ENCODE results near the gene SDK1. TPM values are rescaled to one million over a fixed set of nuclear protein-coding genes. Genes with fewer than 3 reads are reported as not detected.
"Not testable (repeated sequence)": the region's sequence is repeated elsewhere in the genome, so short reads cannot be mapped to it uniquely, and the experiment has no call there.

The SDK1 gene
- polyA plus RNA-seq, 1 donor, result 7.1 TPM

DNA sequence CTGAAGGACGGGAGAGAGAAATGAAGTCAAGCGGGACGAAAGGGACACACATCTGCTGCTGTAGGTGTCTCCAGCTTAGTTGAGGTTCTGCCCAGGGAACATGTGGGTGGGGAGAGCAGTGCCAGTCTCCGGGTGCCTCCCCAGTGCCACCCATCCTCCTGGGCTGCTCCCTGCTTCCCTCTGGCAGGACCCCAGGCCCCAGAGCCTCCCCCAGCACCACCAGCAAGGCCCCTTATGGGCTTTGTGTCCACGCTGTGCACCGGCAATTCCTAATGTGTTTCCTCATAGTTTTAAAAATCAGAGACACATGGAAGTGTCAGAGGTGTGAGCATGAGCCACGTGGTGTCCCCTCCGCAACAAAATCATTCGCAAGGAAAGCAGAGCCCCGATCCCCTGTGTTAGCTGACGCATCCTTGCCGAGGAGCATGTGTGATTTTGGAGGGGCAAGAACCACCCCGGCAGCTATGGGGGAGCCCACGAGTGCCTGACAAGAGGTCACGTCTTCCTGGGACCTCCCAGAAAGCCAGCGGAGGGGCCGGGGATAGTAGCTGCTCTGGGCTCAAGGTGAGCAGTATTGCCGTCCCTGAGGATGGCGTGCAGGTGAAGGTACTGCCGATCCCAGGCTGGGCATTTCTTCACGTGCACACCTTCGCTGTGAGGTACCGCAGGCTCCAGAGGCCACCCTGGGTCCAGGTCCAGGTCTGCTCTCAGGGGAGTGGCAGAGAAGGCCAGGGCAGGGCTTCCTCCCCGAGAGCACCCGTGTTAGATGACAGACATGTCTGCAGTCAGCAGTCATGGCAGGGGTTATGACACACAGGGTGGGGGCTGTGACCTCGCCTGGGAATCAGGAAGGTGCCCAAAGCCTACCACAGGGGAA is 932.8 kb downstream of the SDK1 start:
- no peak for DNase-seq

DNA sequence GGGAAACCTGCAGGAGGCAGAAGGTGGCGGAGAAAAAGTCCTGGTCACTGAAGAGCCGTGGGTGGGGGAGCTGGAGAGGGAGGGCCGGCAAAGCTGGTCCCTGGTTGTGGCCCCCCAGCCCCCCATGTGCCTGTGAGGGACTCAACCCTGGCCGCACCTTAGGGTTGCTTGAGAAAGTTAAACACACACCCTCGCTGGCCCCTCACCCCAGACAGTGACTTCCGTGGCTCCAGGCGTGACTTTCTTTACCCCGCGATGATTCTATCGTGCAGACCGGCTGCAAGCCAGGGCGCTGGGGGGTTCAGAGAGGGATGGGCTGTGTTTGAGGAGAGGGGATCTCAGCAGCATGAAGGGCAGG is 933.4 kb downstream of the SDK1 start:
- DNase-seq, result no peak

DNA sequence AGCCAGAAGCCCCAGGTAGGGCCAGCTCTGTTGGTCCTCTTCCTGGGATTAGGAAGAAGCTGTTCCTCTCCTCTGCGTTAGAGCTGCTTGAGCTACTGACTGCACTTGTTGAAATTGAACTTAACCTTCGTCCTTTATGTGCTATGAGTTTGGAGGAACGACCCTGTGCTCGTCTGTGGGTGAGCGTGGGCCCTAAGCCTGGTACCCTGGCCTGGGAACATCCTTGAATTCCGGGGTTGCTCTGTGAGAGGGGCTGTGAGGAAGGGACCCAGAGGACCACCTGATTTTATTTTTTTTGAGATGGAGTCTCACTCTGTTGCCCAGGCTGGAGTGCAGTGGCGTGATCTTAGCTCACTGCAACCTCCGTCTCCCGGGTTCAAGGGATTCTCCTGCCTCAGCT is 933.8 kb downstream of the SDK1 start:
- DNase-seq, result no peak

DNA sequence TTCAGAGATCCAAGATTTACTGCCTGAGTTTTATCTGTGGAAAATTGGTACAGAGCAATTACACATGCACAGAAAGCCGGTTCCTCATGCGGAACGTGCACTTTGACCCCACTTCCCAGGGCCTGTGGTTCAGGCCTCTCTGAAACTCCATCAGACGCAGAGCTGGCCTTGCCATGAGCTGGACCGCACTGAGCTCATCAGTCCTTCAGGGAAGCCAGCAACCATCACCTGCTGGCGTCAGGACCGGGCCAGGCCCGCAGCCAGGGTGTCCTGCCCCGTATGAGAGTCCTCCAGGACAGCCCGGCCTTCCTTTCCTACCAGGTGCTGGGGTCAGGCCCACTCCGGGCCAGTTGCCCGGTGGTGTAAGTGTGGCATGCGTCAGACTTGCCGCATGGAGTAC is 934.5 kb downstream of the SDK1 start:
- DNase-seq, result no peak

DNA sequence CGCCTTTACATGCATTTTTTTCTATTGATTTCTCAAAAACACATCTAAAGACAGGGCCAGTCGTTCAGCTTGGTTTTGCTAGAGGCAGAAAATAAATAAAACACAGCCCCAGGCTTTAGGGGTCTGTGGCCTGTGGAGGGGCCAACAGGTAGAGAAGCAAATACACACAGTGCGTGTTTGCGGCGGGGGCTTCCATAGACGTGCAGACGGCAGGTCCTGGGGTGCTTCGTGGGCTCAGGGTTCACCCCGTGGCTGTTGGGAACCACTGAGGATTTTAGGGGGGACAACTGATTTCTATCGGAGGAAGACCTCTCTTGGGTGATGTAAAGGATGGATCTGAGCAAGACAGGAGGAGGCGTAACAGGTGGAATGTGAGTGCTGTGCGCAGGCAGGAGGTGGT is 935.3 kb downstream of the SDK1 start:
- DNase-seq, result no peak

DNA sequence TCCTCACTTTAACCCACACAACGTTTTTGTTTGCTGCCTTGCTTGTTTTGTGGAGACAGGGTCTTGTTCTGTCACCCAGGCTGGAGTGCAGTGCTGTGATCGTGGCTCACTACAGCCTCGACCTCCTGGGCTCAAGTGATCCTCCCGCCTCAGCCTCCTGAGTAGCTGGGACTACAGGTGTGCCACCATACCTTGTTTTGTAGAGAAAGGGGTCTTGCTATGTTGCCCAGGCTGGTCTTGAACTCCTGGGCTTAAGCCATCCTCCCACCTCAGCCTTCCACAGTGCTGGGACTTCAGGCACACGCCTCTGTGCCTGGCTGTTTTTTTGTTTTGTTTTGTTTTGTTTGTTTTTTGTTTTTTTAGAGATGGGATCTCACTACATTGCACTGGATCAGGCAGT is 935.8 kb downstream of the SDK1 start:
- not testable (repeated sequence) for DNase-seq

DNA sequence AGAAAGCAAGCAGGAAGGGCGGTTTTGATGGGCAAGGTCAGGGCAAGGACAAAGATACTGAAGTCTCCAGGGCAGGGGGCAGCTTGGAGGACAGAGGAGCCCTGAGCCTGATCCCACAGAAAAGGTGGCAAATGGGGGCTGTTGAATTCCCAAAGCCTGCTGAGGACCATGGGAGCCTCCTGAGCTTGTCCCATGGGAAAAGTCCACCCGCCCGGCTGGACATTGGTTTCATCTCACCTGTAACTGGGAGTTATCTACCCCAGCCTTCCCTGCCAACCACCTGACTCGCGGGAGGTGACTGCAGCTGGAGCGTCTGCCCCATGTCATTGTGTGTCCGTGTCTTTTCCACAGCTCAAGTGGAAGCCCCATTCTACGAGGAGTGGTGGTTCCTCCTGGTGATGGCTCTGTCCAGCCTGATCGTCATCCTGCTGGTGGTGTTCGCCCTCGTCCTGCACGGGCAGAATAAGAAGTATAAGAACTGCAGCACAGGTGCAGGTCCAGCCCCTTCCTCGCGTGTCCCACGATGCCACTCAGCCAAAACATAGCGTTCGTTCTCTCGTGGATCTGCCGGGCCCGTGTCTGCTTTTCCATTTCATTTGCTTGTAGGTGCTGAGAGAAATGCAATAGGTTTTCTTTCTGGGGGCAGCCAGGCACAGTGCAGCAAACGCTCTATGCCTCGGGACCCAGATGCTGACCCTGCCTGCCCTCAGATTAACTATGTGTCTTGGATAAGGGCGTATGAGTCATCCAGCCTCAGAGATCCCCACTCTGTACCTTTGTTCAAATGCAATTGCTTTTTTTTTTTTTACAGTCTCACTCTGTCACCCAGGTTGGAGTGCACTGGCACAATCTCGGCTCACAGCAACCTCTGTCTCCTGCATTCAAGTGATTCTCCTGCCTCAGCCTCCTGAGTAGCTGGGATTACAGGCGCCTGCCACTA is 936.5 kb downstream of the SDK1 start:
- no peak for DNase-seq

DNA sequence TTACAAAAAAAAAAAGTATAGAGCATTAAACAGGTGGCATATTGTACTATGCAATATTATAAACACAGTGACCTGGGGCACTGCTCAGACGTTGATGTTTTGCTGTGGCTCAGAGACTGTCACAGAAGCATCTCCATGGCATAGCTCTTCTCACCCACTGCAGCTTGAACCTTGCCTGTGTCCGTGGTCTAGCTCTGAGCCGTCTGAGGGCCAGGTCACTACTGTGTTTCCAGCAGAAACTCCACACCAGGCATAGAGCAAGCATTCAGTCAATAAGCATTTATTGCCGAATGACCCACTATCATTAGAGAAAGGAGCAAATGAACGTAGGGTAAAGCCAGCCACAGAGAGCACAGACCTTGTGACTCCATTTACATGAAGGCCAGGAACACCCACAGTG is 937.8 kb downstream of the SDK1 start:
- DNase-seq, result no peak

DNA sequence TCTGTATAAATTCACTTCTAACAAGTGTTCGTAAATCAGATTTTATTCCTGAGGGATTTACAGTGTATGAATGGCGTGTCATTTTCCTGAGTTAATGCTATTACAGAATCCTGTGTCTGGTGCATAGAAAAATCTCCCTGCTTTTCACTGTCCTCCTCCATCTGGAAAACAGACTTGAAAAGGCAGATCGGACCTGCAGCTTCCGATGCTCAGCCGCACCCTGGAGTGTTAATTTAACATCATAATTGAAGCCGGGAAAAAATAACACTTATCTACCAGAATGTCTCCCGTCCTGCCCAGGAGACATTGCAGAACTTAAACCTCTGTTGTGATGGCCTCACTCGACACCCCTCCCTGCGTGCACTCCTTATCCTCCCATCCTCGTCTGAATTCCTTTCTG is 939.0 kb downstream of the SDK1 start:
- no peak for DNase-seq

DNA sequence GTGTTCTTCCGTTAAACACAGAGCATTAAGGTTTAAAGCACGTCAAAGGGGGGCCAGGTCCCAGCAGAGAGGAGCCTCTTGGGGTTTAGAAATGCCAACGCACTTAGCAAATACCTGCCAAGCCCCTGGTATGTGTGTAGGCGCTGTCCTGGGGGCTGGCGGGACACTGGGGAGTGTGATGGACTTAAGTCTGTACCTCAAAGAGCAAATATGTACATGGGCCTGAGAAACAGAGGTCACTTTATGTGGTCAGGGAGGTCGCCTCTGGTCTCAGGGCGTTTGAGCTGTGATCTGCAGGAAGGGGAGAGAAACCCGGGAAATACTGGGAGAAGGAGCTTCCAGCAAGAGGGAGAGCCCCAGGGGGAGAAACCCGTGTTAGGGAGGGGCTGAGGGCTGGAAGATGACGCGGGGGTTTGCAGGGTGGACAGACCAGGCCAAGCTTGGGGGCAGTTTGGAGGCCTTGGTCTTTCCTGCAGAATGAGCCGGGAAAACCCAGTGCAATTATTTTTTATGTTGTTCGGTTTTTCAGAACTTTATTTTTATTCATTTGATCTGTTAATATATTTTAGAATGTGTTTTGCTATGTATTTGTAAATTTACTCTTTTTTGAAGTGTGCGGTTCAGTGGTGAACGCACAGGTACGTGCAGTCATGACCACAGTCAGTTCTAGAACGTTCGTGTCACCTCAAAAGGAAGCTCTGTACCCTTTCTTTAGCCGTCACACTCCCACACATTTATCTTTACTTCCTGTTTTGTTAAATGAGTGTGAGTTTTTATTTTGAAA is 939.7 kb downstream of the SDK1 start:
- no peak for DNase-seq

DNA sequence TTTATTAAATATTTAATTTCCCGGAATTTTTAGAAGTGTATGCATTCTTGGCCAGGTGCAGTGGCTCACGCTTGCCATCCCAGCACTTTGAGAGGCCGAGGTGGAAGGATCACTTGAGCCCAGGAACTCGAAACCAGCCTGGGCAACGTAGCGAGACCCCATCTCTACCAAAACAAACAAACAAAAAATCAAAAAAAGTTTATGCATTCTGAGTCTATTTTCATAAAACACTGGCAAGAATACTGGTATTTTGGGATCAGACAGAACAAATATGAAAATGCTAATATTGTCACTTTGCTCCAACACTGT is 940.2 kb downstream of the SDK1 start:
- no peak for DNase-seq

DNA sequence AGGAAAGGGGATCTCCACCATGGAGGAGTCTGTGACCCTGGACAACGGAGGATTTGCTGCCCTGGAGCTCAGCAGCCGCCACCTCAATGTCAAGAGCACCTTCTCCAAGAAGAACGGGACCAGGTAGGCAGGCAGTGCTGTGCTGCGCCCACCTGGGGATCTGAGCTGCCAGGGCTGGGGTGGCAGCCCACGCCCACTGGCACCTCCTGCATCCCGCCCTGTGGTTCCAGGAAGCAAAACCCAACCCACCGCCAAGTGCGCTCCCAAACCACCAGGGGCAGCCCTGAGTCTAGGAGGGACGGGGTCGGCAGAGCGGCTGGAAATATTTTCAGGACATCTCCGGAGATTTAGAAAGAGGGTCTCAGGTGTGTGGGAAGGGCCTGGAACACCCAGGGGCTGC is 940.7 kb downstream of the SDK1 start:
- DNase-seq, result no peak

DNA sequence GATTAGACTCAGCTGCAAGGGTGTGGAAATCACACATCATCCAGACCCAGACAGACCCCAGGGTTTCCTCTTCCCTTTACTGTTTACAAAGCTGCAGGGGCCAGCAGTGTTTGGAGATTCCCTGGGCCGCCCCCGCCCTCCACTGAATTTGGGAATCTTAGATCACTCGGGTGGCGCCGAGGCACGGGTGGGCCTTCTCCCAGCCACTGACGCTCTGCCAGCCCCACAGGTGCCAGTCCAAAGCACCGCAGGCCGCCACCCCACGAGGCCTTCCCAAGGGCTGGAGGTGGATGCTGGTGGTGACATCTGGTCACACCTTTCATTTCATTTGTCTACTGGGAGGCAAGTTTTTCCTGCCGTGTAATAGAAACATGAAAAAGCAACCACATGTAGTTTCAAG is 941.7 kb downstream of the SDK1 start:
- DNase-seq, result no peak

DNA sequence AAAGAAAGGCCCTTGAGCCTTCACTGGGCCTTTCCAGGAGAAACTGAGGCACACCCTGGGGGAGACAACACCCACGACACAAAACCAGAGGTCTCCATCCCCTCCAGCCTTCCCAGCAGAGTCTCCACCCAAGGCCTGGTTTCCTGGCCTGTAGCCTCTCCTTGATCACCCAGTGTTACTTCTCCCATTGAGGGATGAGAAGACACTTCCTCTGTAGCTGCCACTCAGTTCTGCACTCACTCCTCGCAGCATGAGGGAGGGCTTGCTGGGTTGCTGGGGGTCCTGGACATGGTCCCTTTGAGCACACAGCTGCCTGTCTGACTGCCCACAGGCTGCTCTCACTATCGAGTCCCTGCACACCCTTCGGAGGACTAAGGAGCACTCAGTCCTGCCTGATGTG is 943.0 kb downstream of the SDK1 start:
- DNase-seq, result no peak

DNA sequence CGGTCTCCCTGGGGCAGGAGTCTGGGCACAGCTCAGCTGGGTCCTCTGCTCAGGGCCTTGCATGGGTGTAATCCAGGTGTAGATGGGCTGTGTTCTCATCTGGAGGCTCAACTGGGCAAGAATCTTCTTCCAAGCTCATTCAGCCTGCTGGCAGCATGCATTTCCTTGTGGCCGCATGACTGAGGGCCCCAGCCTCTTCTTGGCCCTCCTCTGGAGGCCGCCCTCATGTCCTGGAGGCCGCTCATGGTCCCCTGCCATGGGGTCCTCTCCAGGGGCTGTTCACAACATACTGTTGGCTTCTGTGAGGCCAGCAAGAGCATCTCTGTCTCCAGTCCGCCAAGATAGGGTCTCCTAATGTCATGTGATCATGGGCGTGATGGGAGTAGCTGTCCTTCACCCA is 943.6 kb downstream of the SDK1 start:
- DNase-seq, result no peak

DNA sequence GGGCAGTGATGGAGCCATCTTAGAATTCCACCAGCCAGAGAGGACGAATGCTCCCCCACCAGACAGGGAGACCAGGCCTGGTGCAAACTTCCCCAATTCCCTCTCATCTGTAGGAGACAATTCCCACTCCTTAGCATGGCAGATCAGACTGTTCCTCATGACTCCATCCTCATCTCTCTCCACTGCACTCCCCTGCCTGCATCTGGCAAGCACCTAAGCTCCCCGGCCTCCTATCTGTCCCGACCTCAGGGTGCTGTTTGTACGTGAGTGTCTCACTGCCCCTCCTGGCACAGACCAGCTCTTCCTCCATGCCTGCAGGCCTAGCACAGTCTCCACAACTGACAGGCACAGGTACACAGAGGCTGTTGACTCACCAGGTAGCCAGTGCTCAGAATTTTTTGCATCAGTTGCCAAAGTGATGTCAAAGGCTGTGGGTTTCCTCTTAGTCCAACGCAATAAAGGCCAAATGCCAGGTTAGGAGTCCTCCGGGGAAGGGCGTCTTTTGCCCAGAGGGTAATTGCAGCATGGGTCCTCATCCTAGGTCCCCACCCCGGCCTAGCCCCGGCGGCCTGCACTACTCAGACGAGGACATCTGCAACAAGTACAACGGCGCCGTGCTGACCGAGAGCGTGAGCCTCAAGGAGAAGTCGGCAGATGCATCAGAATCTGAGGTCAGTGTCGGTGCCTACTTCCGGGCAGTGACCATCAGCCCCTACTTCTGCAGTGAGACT is 944.2 kb downstream of the SDK1 start:
- DNase-seq, result no peak

DNA sequence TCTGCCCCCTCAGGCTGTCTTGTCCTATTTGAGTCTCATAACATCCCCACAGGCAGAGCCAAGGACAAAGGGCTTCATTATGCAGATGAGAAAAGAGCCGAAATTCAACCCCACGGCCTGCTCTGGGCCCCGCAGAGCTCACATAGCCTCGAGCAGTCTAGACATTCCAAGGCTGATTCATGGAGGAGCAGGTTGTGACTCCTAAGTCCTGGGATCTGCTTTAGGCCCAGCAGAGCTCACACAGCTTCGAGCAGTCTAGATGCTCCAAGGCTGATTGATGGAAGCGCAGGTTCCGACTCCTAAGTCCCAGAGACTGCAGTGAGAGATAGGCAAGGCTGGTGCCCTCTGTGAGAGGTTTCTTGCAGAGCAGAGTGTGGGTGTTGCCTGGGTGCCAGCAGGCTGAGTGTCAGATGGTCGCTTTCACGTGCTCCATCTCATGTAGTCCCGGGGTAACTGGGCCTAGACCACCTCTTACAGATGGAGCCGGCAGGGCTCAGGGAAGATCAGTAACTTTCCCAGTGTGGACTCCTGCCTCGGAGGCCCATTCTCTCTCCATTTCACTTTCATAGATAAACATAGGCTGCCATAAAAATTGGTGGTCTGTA is 944.9 kb downstream of the SDK1 start:
- no peak for DNase-seq

DNA sequence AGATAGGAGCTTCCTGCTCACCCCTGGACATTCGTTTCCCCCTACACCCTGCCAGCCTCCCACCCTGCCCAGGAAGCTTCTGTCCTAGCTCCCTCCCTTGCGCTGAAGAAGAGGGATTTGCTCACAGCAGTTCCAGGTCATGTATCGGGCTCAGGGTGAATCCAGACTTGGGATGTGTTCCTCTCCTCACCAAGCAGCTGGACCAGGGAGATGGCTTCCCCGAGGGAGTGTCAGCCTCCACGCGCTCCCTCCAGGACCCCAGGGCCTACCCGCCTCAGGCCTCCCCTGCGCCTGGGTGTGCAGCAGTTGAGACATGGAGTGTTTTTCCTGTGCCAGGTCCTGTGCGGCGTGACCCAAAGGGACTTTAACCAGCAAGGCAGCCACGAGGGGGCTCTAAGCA is 945.5 kb downstream of the SDK1 start:
- DNase-seq, result no peak

DNA sequence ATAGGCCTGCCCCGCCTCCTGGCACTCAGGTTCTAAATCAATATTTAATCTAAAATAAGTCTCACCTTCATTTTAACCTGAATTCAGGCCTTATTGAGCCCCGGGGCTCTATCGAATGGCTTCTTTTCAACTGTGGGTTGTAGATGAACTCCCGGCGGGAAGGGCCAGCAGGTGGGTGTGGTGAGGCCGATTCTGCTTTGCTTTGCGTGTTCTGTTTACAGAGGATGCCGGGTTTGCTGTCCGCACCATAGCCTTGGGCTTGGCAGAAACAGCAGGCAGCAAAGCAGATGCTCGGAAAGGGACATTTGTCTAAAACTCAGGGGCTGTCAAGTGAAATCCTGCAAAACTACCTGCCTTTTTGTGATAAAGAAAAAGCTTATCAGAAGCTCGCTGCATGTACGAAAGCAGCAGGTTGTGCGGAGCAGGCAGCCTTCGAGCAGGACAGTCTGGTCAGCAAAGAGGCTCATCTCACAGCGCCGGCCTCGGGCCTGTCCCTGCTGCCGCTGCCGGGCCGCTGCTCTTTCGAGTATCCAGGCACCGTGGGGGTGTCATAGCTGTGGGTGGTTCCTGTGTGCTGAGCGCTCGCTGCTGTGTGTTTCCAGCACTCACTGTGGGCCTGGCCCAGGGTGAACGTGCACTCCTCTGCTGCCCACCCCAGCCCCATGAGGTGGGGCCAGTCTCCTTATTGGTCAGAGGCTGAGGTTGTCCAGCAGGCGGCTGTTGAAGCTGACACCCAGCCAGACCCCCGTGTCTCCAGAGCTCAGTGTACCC is 946.2 kb downstream of the SDK1 start:
- no peak for DNase-seq

DNA sequence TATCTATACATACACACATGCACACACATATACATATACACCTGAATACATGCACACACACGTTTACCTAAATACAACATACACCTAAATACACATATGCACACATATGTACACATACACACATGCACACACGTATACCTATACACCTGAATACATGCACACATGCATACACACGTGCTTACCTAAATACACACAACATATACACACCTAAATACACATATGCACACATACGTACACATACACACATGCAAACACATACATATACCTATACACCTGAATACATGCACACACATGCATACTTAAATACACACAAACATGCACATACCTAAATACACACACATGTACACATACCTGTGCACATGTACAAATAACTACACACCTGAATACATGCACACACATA is 947.2 kb downstream of the SDK1 start:
- DNase-seq, result no peak

DNA sequence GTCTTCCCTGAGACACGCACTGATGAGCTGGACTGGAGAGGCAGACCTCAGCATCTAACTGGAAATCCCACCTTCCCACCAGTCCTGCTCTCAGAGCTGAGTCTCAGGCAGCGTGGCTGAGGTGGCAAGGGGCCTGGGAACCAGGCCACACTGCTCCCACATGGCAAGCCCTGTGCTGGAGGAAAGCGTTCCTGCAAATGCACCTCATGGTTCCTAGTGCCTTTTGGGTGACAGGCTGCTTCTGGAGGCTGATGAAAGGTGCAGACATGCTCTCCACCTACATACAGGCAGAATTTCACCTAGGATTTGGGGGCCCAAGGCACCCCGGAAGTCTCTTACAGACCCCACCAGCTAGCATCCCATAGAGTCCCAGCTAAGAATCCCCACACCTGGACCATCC is 948.2 kb downstream of the SDK1 start:
- no peak for DNase-seq
